ENCODE data around the gene ATP11A. TPM values are rescaled to one million over a fixed set of nuclear protein-coding genes. Genes with fewer than 3 reads are reported as not detected.

Gene ATP11A
- polyA plus RNA-seq, 5 donors, result 331 to 490 (median 383) TPM

GRCh38 chr13:112814905-112815585, 125.2 kb downstream of the ATP11A start:
- no peak for DNase-seq

GRCh38 chr13:112815871-112816270, 126.0 kb downstream of the ATP11A start:
- no peak for DNase-seq

- no peak for DNase-seq
Observed at GRCh38 chr13:112818040-112818697, 128.3 kb downstream of the ATP11A start.

- DNase-seq, result no peak
Observed at GRCh38 chr13:112818698-112819045, 128.8 kb downstream of the ATP11A start.

- DNase-seq, result no peak
Observed at GRCh38 chr13:112819111-112819510, 129.3 kb downstream of the ATP11A start.

GRCh38 chr13:112819816-112820215, 130.0 kb downstream of the ATP11A start:
- no peak for DNase-seq

GRCh38 chr13:112820318-112820717, 130.5 kb downstream of the ATP11A start:
- no peak for DNase-seq

- no peak for DNase-seq
Observed at GRCh38 chr13:112821340-112822055, 131.7 kb downstream of the ATP11A start.

GRCh38 chr13:112822851-112823250, 133.0 kb downstream of the ATP11A start:
- no peak for DNase-seq

- DNase-seq, result no peak
Observed at GRCh38 chr13:112824429-112824828, 134.6 kb downstream of the ATP11A start.

GRCh38 chr13:112825071-112825470, 135.2 kb downstream of the ATP11A start:
- no peak for DNase-seq

GRCh38 chr13:112825875-112826274, 136.0 kb downstream of the ATP11A start:
- DNase-seq, result no peak

GRCh38 chr13:112826565-112826964, 136.7 kb downstream of the ATP11A start:
- no peak for DNase-seq

- no peak for DNase-seq
Observed at GRCh38 chr13:112828082-112828699, 138.4 kb downstream of the ATP11A start.

GRCh38 chr13:112828756-112829155, 138.9 kb downstream of the ATP11A start:
- DNase-seq, result no peak

GRCh38 chr13:112831196-112831595, 141.4 kb downstream of the ATP11A start:
- DNase-seq, result no peak

- no peak for DNase-seq
Observed at GRCh38 chr13:112831801-112832200, 142.0 kb downstream of the ATP11A start.

- no peak for DNase-seq
Observed at GRCh38 chr13:112832811-112833210, 143.0 kb downstream of the ATP11A start.

GRCh38 chr13:112833551-112834257, 143.9 kb downstream of the ATP11A start:
- DNase-seq, result no peak

- DNase-seq, result no peak
Observed at GRCh38 chr13:112835344-112835743, 145.5 kb downstream of the ATP11A start.

GRCh38 chr13:112835796-112836195, 146.0 kb downstream of the ATP11A start:
- DNase-seq, result no peak

- no peak for DNase-seq
Observed at GRCh38 chr13:112836940-112837339, 147.1 kb downstream of the ATP11A start.
